Vagina (tissue), 2 donors: Measurements from ENCODE around the gene CTNNBL1. TPM values are rescaled to one million over a fixed set of nuclear protein-coding genes. Genes with fewer than 3 reads are reported as not detected.

Experiments used
- DNase-seq, 2 donors: peaks; one replicate each; pipeline ENCODE4 v3.0.0-alpha.2; 2017; ENCODE audit errors: extremely low spot score in 2 of 2
- H3K27ac ChIP-seq: fragments of 200-600 bp; sonication (generic); one replicate; pipeline ENCODE4 v1.5.1; 2019
- H3K27me3 ChIP-seq: fragments of 200-600 bp; sonication (generic); one replicate; pipeline ENCODE4 v1.5.1; 2019
- H3K36me3 ChIP-seq, 2 donors: fragments of 200-600 bp; sonication (generic); one replicate each; pipeline ENCODE4 v1.5.1; 2017 to 2019
- H3K4me1 ChIP-seq: fragments of 200-600 bp; sonication (generic); one replicate; pipeline ENCODE4 v1.5.1; 2019
- H3K4me3 ChIP-seq, 2 donors: fragments of 200-600 bp; sonication (generic); 1 replicate in 1 of 2; 2 replicates in 1 of 2; pipeline ENCODE4 v1.5.1; 2016 to 2019
- H3K9me3 ChIP-seq: fragments of 200-600 bp; sonication (generic); one replicate; pipeline ENCODE4 v1.5.1; 2019
- CTCF ChIP-seq, 3 experiments: fragments of 450-650 bp in 2 of 3; fragments of 200-600 bp in 1 of 3; sonication (generic) in 1 of 3; IDR thresholded peaks; one replicate each; pipeline ENCODE4 v1.5.1; 2017 to 2019; ENCODE audit warnings: antibody characterized with exemption in 3 of 3, mild to moderate bottlenecking in 2 of 3, moderate library complexity in 2 of 3
- POLR2A ChIP-seq, 2 donors: fragments of 450-650 bp; IDR thresholded peaks; one replicate each; pipeline ENCODE4 v1.6.1; 2017; ENCODE audit warnings: antibody characterized with exemption in 2 of 2, mild to moderate bottlenecking in 2 of 2, moderate library complexity in 2 of 2
- POLR2AphosphoS5 ChIP-seq, 2 donors: sonication (generic); formaldehyde crosslinking; IDR thresholded peaks; one replicate each; pipeline ENCODE4 v1.9.0; 2017; ENCODE audit warnings: antibody characterized with exemption in 2 of 2, mild to moderate bottlenecking in 2 of 2, low read depth in 1 of 2; ENCODE audit not compliant: insufficient read depth in 1 of 2
- intact Hi-C: fragments of 100-400 bp; cut with DNase I; formaldehyde crosslinking; loops from one replicate; pipeline ENCODE4 v1.15.1; 2023
- total RNA-seq: library from RNA; depleted of rRNA; stranded (reverse); fragments of >200 nt; gene quantifications from one replicate; pipeline ENCODE4 v1.2.3, GENCODE V29; 2016

CTNNBL1 gene
- total RNA-seq, 1 donor from 2014 or later, result 40.3 TPM

- Histone ChIP-seq H3K4me1 (peaks cover 9% of the 10 kb centered on the region), H3K27me3 (no peaks in the 10 kb centered on the region), H3K9me3 (no peaks in the 10 kb centered on the region), H3K4me3 (no peak overlapping the region), H3K36me3 (no peaks in the 10 kb centered on the region), H3K27ac (no peak overlapping the region)
- intact Hi-C loops, result no loop called here
- DNase-seq, result no peak
- no peak for TF ChIP-seq CTCF (IDR thresholded peaks at IDR 0.05)
- TF ChIP-seq POLR2A (IDR thresholded peaks at IDR 0.05), result no peak
- no peak for TF ChIP-seq POLR2AphosphoS5 (IDR thresholded peaks at IDR 0.05; ENCODE audit: insufficient read depth in 1 of 2, low read depth in 1 of 2)
Measured at GRCh38 chr20:37729452-37729851, 35.6 kb downstream of the CTNNBL1 start.

DNA sequence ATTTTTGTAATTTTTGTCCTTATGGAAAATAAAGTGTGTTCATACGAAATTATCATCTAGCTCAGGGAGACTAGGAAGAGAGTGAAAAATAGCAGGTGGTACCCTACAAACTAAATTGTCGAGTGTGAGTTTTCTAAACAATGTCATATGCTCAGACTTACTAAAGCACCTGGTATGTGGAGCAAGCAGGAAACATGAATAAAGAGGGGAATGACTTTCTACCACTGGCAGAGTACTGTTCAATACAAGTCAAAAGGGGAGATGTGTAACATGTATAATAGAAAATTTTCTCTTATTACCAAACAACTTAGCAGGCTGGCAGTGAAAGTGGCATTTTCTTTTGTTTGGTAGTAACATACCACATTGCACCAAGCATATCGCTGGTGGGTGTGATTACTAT is 36.1 kb downstream of the CTNNBL1 start:
- Histone ChIP-seq H3K27ac (no peak overlapping the region), H3K9me3 (no peaks in the 10 kb centered on the region), H3K36me3 (no peaks in the 10 kb centered on the region), H3K4me1 (peaks cover 9% of the 10 kb centered on the region), H3K4me3 (no peak overlapping the region), H3K27me3 (no peaks in the 10 kb centered on the region)
- no peak for DNase-seq
- TF ChIP-seq POLR2A (IDR thresholded peaks at IDR 0.05) (no peak), POLR2AphosphoS5 (IDR thresholded peaks at IDR 0.05; ENCODE audit: insufficient read depth in 1 of 2, low read depth in 1 of 2) (no peak), CTCF (IDR thresholded peaks at IDR 0.05) (no peak)
- intact Hi-C loops, result no loop called here

- peaks cover 3 to 25% of the 10 kb centered on the region in 2 donors for H3K36me3 ChIP-seq
- intact Hi-C loops, result no loop called here
- no peak overlapping the region for H3K4me3 ChIP-seq
- no peaks in the 10 kb centered on the region for H3K9me3 ChIP-seq
- TF ChIP-seq CTCF (IDR thresholded peaks at IDR 0.05) (no peak), POLR2AphosphoS5 (IDR thresholded peaks at IDR 0.05; ENCODE audit: insufficient read depth in 1 of 2, low read depth in 1 of 2) (no peak)
- no peak overlapping the region for H3K27ac ChIP-seq
- peaks cover 9% of the 10 kb centered on the region for H3K4me1 ChIP-seq
- no peak for DNase-seq
- no peaks in the 10 kb centered on the region for H3K27me3 ChIP-seq
Measured at GRCh38 chr20:37733416-37733815, 39.6 kb downstream of the CTNNBL1 start.

- Histone ChIP-seq H3K36me3 (peaks cover 3 to 34% of the 10 kb centered on the region in 2 donors), H3K4me3 (no peak overlapping the region), H3K4me1 (no peaks in the 10 kb centered on the region), H3K27me3 (no peaks in the 10 kb centered on the region), H3K9me3 (no peaks in the 10 kb centered on the region), H3K27ac (no peak overlapping the region)
- TF ChIP-seq POLR2A (IDR thresholded peaks at IDR 0.05) (no peak), POLR2AphosphoS5 (IDR thresholded peaks at IDR 0.05; ENCODE audit: insufficient read depth in 1 of 2, low read depth in 1 of 2) (no peak), CTCF (IDR thresholded peaks at IDR 0.05) (no peak)
- DNase-seq, result no peak
- intact Hi-C loops, result no loop called here
Measured at GRCh38 chr20:37734228-37734985, 40.6 kb downstream of the CTNNBL1 start.

- Histone ChIP-seq H3K27me3 (no peaks in the 10 kb centered on the region), H3K27ac (no peak overlapping the region), H3K4me3 (no peak overlapping the region), H3K4me1 (no peaks in the 10 kb centered on the region), H3K9me3 (no peaks in the 10 kb centered on the region), H3K36me3 (peaks cover 3 to 40% of the 10 kb centered on the region in 2 donors)
- no peak for TF ChIP-seq POLR2A (IDR thresholded peaks at IDR 0.05)
- no peak for TF ChIP-seq POLR2AphosphoS5 (IDR thresholded peaks at IDR 0.05; ENCODE audit: insufficient read depth in 1 of 2, low read depth in 1 of 2)
- TF ChIP-seq CTCF (IDR thresholded peaks at IDR 0.05), result no peak
- intact Hi-C loops, result no loop called here
- DNase-seq, result no peak
Measured at GRCh38 chr20:37735541-37735940, 41.7 kb downstream of the CTNNBL1 start.
